K562 (cell line): ENCODE measurements around the gene MAP3K20. TPM values are rescaled to one million over a fixed set of nuclear protein-coding genes. Genes with fewer than 3 reads are reported as not detected.
A peak's percentile ranks its signal among the peaks of the same experiment; 100 is the strongest.

ENCODE experiments used
- HOMEZ ChIP-seq: fragments of 250-450 bp; sonication (Bioruptor Pico); IDR thresholded peaks from 2 replicates; pipeline ENCODE4 v1.4.0; 2020; ENCODE audit warnings: mild to moderate bottlenecking, moderate library complexity
- REST ChIP-seq, 2 experiments: fragments of 450-650 bp; formaldehyde crosslinking in 1 of 2; IDR thresholded peaks; 2 replicates each; pipeline versions ENCODE4 v1.4.0 to v1.6.1; 2014 to 2020; ENCODE audit warnings: mild to moderate bottlenecking in 2 of 2, borderline replicate concordance in 1 of 2, low read depth in 1 of 2
- SLC30A9 ChIP-seq: fragments of 250-450 bp; sonication (Bioruptor Pico); IDR thresholded peaks from 2 replicates; pipeline ENCODE4 v1.8.0; 2022; ENCODE audit warnings: mild to moderate bottlenecking, moderate library complexity
- ZBTB49 ChIP-seq: sonication (generic); formaldehyde crosslinking; IDR thresholded peaks from 2 replicates; pipeline ENCODE4 v1.8.0; 2022; ENCODE audit warnings: missing genetic modification reagents, mild to moderate bottlenecking, borderline replicate concordance
- polyA plus RNA-seq, 8 experiments: library from polyadenylated mRNA; depleted of rRNA in 4 of 8; stranded (reverse) in 5 of 8; unstranded in 3 of 8; fragments of >200 nt; fragmentation: Nextera tagmentation in 2 of 8; fragmentation: Illumina TruSeq in 1 of 8; extraction: Ambion mirVana in 2 of 8; extraction: Trizol in 1 of 8; gene quantifications; 2 replicates each; pipeline versions ENCODE4 v1.2.1 to v1.2.3, GENCODE V29; 2011 to 2014; ENCODE audit warnings: inconsistent platforms in 1 of 8, missing spikeins in 1 of 8
- total RNA-seq, 7 experiments: library from RNA; depleted of rRNA in 6 of 7; stranded (reverse); fragments of >200 nt in 6 of 7; fragmentation: Illumina TruSeq in 2 of 7; extraction: Trizol in 2 of 7; gene quantifications; 2 replicates each; pipeline versions ENCODE4 v1.2.1 to v1.2.3, GENCODE V29; 2011 to 2021; ENCODE audit warnings: low replicate concordance in 1 of 7
- TF ChIP-seq, protein P1 (sequence below): fragments of 450-650 bp; IDR thresholded peaks from 2 replicates; pipeline ENCODE4 v1.6.1; 2016; ENCODE audit warnings: mild to moderate bottlenecking

MAP3K20 gene
- total and polyA plus RNA-seq, 9 of the 15 experiments (the other 6 are each of a cell fraction or from before 2014, with no cell fraction given), result 9.8 to 34.2 (median 27.3) TPM

GRCh38 chr2:173210270-173211196, 134.9 kb downstream of the MAP3K20 start (continued):
- TF ChIP-seq HOMEZ, result no peak
- TF ChIP-seq REST (IDR thresholded peaks at IDR 0.05; ENCODE audit: borderline replicate concordance), result peak; percentile 95
- TF ChIP-seq REST (CRISPR knock-in tag; IDR thresholded peaks at IDR 0.05; ENCODE audit: low read depth), result no peak
- no peak for TF ChIP-seq SLC30A9
- no peak for TF ChIP-seq ZBTB49 (CRISPR knock-in tag)
- TF ChIP-seq, protein P1, sequence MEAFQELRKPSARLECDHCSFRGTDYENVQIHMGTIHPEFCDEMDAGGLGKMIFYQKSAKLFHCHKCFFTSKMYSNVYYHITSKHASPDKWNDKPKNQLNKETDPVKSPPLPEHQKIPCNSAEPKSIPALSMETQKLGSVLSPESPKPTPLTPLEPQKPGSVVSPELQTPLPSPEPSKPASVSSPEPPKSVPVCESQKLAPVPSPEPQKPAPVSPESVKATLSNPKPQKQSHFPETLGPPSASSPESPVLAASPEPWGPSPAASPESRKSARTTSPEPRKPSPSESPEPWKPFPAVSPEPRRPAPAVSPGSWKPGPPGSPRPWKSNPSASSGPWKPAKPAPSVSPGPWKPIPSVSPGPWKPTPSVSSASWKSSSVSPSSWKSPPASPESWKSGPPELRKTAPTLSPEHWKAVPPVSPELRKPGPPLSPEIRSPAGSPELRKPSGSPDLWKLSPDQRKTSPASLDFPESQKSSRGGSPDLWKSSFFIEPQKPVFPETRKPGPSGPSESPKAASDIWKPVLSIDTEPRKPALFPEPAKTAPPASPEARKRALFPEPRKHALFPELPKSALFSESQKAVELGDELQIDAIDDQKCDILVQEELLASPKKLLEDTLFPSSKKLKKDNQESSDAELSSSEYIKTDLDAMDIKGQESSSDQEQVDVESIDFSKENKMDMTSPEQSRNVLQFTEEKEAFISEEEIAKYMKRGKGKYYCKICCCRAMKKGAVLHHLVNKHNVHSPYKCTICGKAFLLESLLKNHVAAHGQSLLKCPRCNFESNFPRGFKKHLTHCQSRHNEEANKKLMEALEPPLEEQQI, result 0 out of 2 replicates have a peak, but pooled peaks have one; percentile 68
